GM12878 (cell line): Measurements from ENCODE around the gene PSMD11. TPM values are rescaled to one million over a fixed set of nuclear protein-coding genes. Genes with fewer than 3 reads are reported as not detected.
A peak's percentile ranks its signal among the peaks of the same experiment; 100 is the strongest.

ENCODE experiments used
- CHD2 ChIP-seq: IDR thresholded peaks from 2 replicates; pipeline ENCODE4 v1.6.1; 2011; ENCODE audit warnings: low read depth, low read length, improper control_type of control experiment, borderline replicate concordance
- CHD4 ChIP-seq: fragments of 200-600 bp; sonication (generic); IDR thresholded peaks from 2 replicates; pipeline ENCODE4 v1.6.1; 2016; ENCODE audit warnings: mild to moderate bottlenecking
- EGR1 ChIP-seq, 2 experiments: IDR thresholded peaks; 1 replicate in 1 of 2; 2 replicates in 1 of 2; pipeline ENCODE4 v1.6.1; 2011 to 2012; ENCODE audit warnings: low read depth in 2 of 2, low read length in 2 of 2, borderline replicate concordance in 1 of 2, mild to moderate bottlenecking in 1 of 2, moderate library complexity in 1 of 2
- HSF1 ChIP-seq: fragments of 150-350 bp; IDR thresholded peaks from 2 replicates; pipeline ENCODE4 v1.6.1; 2014; ENCODE audit warnings: mild to moderate bottlenecking, low read depth, low read length
- KDM1A ChIP-seq: fragments of 200-600 bp; sonication (generic); IDR thresholded peaks from 2 replicates; pipeline ENCODE4 v1.6.1; 2016; ENCODE audit warnings: borderline replicate concordance
- PRDM15 ChIP-seq: fragments of 450-650 bp; formaldehyde crosslinking; IDR thresholded peaks from 2 replicates; pipeline ENCODE4 v1.4.0; 2020; ENCODE audit warnings: mild to moderate bottlenecking, moderate library complexity
- RAD21 ChIP-seq: IDR thresholded peaks from 2 replicates; pipeline ENCODE4 v1.6.1; 2011; ENCODE audit warnings: mild to moderate bottlenecking, low read depth, low read length, moderate library complexity; ENCODE audit not compliant: insufficient read depth
- RBBP5 ChIP-seq: fragments of 200-600 bp; sonication (generic); conservative IDR thresholded peaks from 2 replicates; pipeline ENCODE4 v1.6.1; 2016
- YY1 ChIP-seq: IDR thresholded peaks from 2 replicates; pipeline ENCODE4 v1.6.1; 2011; ENCODE audit warnings: low read depth, mild to moderate bottlenecking, low read length
- polyA plus RNA-seq, 11 experiments: library from polyadenylated mRNA; depleted of rRNA in 4 of 11; unstranded in 6 of 11; stranded (reverse) in 5 of 11; fragments of >200 nt; fragmentation: Nextera tagmentation in 4 of 11; fragmentation: Illumina TruSeq in 1 of 11; extraction: Ambion mirVana in 4 of 11; extraction: Trizol in 1 of 11; gene quantifications; 1 replicate in 1 of 11; 2 replicates in 10 of 11; pipeline versions ENCODE4 v1.2.1 to v1.2.3, GENCODE V29; 2011 to 2016; ENCODE audit warnings: inconsistent platforms in 2 of 11, missing spikeins in 2 of 11, low read depth in 1 of 11
- total RNA-seq, 4 experiments: library from RNA; depleted of rRNA in 3 of 4; stranded (reverse); fragments of >200 nt in 3 of 4; fragmentation: Illumina TruSeq in 1 of 4; extraction: Trizol in 1 of 4; gene quantifications; 2 replicates each; pipeline versions ENCODE4 v1.2.1 to v1.2.3, GENCODE V29; 2013 to 2021
- TF ChIP-seq, protein P1 (sequence below): fragments of 450-650 bp; IDR thresholded peaks from 2 replicates; pipeline ENCODE4 v1.6.1; 2017; ENCODE audit warnings: mild to moderate bottlenecking, moderate library complexity
- TF ChIP-seq, protein P2 (sequence below): IDR thresholded peaks from 2 replicates; pipeline ENCODE4 v1.6.1; 2012; ENCODE audit warnings: low read depth, low read length, improper control_type of control experiment
- TF ChIP-seq, protein P3 (sequence below): fragments of 450-650 bp; IDR thresholded peaks from 2 replicates; pipeline ENCODE4 v1.6.1; 2016; ENCODE audit warnings: mild to moderate bottlenecking
- TF ChIP-seq, protein P4 (sequence below): fragments of 450-650 bp; IDR thresholded peaks from 2 replicates; pipeline ENCODE4 v1.6.1; 2018; ENCODE audit warnings: borderline replicate concordance, mild to moderate bottlenecking; ENCODE audit not compliant: partially characterized antibody

The PSMD11 gene
- total and polyA plus RNA-seq, 10 of the 15 experiments (the other 5 are each of a cell fraction or from before 2014, with no cell fraction given): 84.1 to 319 (median 120) TPM

DNA sequence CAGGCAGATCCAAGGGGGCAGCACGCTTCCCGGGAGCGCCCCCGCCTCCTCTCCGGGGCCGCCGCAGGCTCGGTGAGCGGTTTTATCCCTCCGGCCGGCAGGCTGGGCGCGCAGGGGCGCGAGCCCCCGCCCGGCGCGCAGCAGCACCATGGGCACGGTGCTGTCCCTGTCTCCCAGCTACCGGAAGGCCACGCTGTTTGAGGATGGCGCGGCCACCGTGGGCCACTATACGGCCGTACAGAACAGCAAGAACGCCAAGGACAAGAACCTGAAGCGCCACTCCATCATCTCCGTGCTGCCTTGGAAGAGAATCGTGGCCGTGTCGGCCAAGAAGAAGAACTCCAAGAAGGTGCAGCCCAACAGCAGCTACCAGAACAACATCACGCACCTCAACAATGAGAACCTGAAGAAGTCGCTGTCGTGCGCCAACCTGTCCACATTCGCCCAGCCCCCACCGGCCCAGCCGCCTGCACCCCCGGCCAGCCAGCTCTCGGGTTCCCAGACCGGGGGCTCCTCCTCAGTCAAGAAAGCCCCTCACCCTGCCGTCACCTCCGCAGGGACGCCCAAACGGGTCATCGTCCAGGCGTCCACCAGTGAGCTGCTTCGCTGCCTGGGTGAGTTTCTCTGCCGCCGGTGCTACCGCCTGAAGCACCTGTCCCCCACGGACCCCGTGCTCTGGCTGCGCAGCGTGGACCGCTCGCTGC is 43.3 kb downstream of the PSMD11 start (continued):
- TF ChIP-seq PRDM15 (CRISPR knock-in tag) (no peak), RAD21 (peak; percentile 33; the same call in 1 of the 2 replicates), HSF1 (no peak), RBBP5 (no peak), EGR1 (IDR thresholded peaks at IDR 0.05; ENCODE audit: borderline replicate concordance in 1 of 2, low read depth in 2 of 2, low read length in 2 of 2) (no peak), YY1 (0 out of 2 replicates have a peak, but pooled peaks have one; percentile 37), KDM1A (no peak), CHD2 (peak; percentile 55; the same call in 1 of the 2 replicates), CHD4 (no peak)
- TF ChIP-seq, protein P1, sequence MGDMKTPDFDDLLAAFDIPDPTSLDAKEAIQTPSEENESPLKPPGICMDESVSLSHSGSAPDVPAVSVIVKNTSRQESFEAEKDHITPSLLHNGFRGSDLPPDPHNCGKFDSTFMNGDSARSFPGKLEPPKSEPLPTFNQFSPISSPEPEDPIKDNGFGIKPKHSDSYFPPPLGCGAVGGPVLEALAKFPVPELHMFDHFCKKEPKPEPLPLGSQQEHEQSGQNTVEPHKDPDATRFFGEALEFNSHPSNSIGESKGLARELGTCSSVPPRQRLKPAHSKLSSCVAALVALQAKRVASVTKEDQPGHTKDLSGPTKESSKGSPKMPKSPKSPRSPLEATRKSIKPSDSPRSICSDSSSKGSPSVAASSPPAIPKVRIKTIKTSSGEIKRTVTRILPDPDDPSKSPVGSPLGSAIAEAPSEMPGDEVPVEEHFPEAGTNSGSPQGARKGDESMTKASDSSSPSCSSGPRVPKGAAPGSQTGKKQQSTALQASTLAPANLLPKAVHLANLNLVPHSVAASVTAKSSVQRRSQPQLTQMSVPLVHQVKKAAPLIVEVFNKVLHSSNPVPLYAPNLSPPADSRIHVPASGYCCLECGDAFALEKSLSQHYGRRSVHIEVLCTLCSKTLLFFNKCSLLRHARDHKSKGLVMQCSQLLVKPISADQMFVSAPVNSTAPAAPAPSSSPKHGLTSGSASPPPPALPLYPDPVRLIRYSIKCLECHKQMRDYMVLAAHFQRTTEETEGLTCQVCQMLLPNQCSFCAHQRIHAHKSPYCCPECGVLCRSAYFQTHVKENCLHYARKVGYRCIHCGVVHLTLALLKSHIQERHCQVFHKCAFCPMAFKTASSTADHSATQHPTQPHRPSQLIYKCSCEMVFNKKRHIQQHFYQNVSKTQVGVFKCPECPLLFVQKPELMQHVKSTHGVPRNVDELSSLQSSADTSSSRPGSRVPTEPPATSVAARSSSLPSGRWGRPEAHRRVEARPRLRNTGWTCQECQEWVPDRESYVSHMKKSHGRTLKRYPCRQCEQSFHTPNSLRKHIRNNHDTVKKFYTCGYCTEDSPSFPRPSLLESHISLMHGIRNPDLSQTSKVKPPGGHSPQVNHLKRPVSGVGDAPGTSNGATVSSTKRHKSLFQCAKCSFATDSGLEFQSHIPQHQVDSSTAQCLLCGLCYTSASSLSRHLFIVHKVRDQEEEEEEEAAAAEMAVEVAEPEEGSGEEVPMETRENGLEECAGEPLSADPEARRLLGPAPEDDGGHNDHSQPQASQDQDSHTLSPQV: no peak
- TF ChIP-seq, protein P2, sequence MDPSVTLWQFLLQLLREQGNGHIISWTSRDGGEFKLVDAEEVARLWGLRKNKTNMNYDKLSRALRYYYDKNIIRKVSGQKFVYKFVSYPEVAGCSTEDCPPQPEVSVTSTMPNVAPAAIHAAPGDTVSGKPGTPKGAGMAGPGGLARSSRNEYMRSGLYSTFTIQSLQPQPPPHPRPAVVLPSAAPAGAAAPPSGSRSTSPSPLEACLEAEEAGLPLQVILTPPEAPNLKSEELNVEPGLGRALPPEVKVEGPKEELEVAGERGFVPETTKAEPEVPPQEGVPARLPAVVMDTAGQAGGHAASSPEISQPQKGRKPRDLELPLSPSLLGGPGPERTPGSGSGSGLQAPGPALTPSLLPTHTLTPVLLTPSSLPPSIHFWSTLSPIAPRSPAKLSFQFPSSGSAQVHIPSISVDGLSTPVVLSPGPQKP: no peak
- TF ChIP-seq, protein P3, sequence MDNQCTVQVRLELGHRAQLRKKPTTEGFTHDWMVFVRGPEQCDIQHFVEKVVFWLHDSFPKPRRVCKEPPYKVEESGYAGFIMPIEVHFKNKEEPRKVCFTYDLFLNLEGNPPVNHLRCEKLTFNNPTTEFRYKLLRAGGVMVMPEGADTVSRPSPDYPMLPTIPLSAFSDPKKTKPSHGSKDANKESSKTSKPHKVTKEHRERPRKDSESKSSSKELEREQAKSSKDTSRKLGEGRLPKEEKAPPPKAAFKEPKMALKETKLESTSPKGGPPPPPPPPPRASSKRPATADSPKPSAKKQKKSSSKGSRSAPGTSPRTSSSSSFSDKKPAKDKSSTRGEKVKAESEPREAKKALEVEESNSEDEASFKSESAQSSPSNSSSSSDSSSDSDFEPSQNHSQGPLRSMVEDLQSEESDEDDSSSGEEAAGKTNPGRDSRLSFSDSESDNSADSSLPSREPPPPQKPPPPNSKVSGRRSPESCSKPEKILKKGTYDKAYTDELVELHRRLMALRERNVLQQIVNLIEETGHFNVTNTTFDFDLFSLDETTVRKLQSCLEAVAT: peak; percentile 94
- TF ChIP-seq, protein P4, sequence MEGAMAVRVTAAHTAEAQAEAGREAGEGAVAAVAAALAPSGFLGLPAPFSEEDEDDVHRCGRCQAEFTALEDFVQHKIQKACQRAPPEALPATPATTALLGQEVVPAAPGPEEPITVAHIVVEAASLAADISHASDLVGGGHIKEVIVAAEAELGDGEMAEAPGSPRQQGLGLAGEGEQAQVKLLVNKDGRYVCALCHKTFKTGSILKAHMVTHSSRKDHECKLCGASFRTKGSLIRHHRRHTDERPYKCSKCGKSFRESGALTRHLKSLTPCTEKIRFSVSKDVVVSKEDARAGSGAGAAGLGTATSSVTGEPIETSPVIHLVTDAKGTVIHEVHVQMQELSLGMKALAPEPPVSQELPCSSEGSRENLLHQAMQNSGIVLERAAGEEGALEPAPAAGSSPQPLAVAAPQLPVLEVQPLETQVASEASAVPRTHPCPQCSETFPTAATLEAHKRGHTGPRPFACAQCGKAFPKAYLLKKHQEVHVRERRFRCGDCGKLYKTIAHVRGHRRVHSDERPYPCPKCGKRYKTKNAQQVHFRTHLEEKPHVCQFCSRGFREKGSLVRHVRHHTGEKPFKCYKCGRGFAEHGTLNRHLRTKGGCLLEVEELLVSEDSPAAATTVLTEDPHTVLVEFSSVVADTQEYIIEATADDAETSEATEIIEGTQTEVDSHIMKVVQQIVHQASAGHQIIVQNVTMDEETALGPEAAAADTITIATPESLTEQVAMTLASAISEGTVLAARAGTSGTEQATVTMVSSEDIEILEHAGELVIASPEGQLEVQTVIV: no peak
